Activated gamma-delta T cell (primary cell): ENCODE results near the gene MRC1.

ENCODE experiments used
- DNase-seq: peaks from one replicate; lab custom pipeline; 2025; lab: John Stamatoyannopoulos, UW
- total RNA-seq, 2 donors: gene quantifications; one replicate each; lab custom pipeline; 2026; lab: John Stamatoyannopoulos, UW

The MRC1 gene
- total RNA-seq = 0.56 to 0.87 reads per million in 2 donors

GRCh38 chr10:17808971-17809841, at the start of gene MRC1:
Gene MRC1, plus strand, starts transcription at chr10:17809348. Its CDS starts 118 bp downstream, at chr10:17809466.
- DNase-seq = no peak

- no peak for DNase-seq
Measured at GRCh38 chr10:17764142-17764541, 45.0 kb upstream of the MRC1 start.

GRCh38 chr10:17765602-17766001, 43.5 kb upstream of the MRC1 start:
- no peak for DNase-seq

- no peak for DNase-seq
Measured at GRCh38 chr10:17766731-17767130, 42.4 kb upstream of the MRC1 start.

- no peak for DNase-seq
Measured at GRCh38 chr10:17768496-17768895, 40.7 kb upstream of the MRC1 start.

GRCh38 chr10:17768957-17769356, 40.2 kb upstream of the MRC1 start:
- no peak for DNase-seq

GRCh38 chr10:17771017-17771416, 38.1 kb upstream of the MRC1 start:
- no peak for DNase-seq

- no peak for DNase-seq
Measured at GRCh38 chr10:17779784-17780183, 29.4 kb upstream of the MRC1 start.

GRCh38 chr10:17780727-17781126, 28.4 kb upstream of the MRC1 start:
- DNase-seq = no peak

- DNase-seq = no peak
Measured at GRCh38 chr10:17781856-17782255, 27.3 kb upstream of the MRC1 start.

- no peak for DNase-seq
Measured at GRCh38 chr10:17782921-17783665, 26.1 kb upstream of the MRC1 start.

GRCh38 chr10:17783751-17784150, 25.4 kb upstream of the MRC1 start:
- no peak for DNase-seq

- no peak for DNase-seq
Measured at GRCh38 chr10:17784688-17785087, 24.5 kb upstream of the MRC1 start.

GRCh38 chr10:17785276-17785930, 23.7 kb upstream of the MRC1 start:
- no peak for DNase-seq

GRCh38 chr10:17787087-17787961, 21.8 kb upstream of the MRC1 start:
- no peak for DNase-seq

GRCh38 chr10:17788646-17789045, 20.5 kb upstream of the MRC1 start:
- DNase-seq = no peak

GRCh38 chr10:17789396-17789795, 19.8 kb upstream of the MRC1 start:
- DNase-seq = no peak

- no peak for DNase-seq
Measured at GRCh38 chr10:17790651-17791050, 18.5 kb upstream of the MRC1 start.

GRCh38 chr10:17792991-17793390, 16.2 kb upstream of the MRC1 start:
- no peak for DNase-seq

- DNase-seq = no peak
Measured at GRCh38 chr10:17793823-17794644, 15.1 kb upstream of the MRC1 start.

GRCh38 chr10:17795083-17795482, 14.1 kb upstream of the MRC1 start:
- DNase-seq = no peak
